Transverse colon (tissue), 4 donors: ENCODE results near the gene SGCA.

Experiments used
- CTCF ChIP-seq, 5 experiments: fragments of 200-600 bp in 3 of 5; fragments of 450-650 bp in 2 of 5; sonication (generic) in 3 of 5; IDR thresholded peaks; 1 replicate in 2 of 5; 2 replicates in 3 of 5; pipeline ENCODE4 v1.5.1; 2016 to 2017; ENCODE audit warnings: antibody characterized with exemption in 5 of 5, inconsistent platforms in 3 of 5, mild to moderate bottlenecking in 2 of 5, moderate library complexity in 1 of 5
- EP300 ChIP-seq: sonication (generic); formaldehyde crosslinking; IDR thresholded peaks from one replicate; pipeline ENCODE4 v1.6.1; 2017; ENCODE audit warnings: antibody characterized with exemption, low read depth
- POLR2AphosphoS5 ChIP-seq, 3 donors: sonication (generic); formaldehyde crosslinking; IDR thresholded peaks; one replicate each; pipeline ENCODE4 v1.6.1; 2016; ENCODE audit warnings: antibody characterized with exemption in 3 of 3

GRCh38 chr17:50206604-50207293, 40.9 kb downstream of the SGCA start:
- no peak for TF ChIP-seq CTCF (IDR thresholded peaks at IDR 0.05)
- no peak for TF ChIP-seq POLR2AphosphoS5 (IDR thresholded peaks at IDR 0.05)
- no peak for TF ChIP-seq EP300
